Neural progenitor cell (in vitro differentiated cells): Measurements from ENCODE around the gene CRY1. TPM values are rescaled to one million over a fixed set of nuclear protein-coding genes. Genes with fewer than 3 reads are reported as not detected.

Experiments used
- DNase-seq: peaks from one replicate; pipeline ENCODE4 v3.0.0-alpha.2; 2016; ENCODE audit warnings: low spot score
- H2AFZ ChIP-seq: fragments of 200-600 bp; sonication (generic); replicated peaks from 2 replicates; pipeline ENCODE4 v1.6.1; 2016; ENCODE audit warnings: antibody characterized with exemption
- H3F3A ChIP-seq: fragments of 200-600 bp; sonication (generic); 2 replicates; pipeline ENCODE4 v1.6.1; 2016; ENCODE audit warnings: antibody characterized with exemption, low read depth
- H3K27ac ChIP-seq: fragments of 200-600 bp; sonication (generic); 2 replicates; pipeline ENCODE4 v1.5.1; 2016; ENCODE audit warnings: mild to moderate bottlenecking
- H3K27me3 ChIP-seq: fragments of 200-600 bp; sonication (generic); 2 replicates; pipeline ENCODE4 v1.6.1; 2016; ENCODE audit warnings: mild to moderate bottlenecking, moderate library complexity
- H3K36me3 ChIP-seq: fragments of 200-600 bp; sonication (generic); 2 replicates; pipeline ENCODE4 v1.5.1; 2016
- H3K4me1 ChIP-seq: fragments of 200-600 bp; sonication (generic); 2 replicates; pipeline ENCODE4 v1.6.1; 2016; ENCODE audit warnings: mixed run types
- H3K4me2 ChIP-seq: fragments of 200-600 bp; sonication (generic); 2 replicates; pipeline ENCODE4 v1.6.1; 2016
- H3K4me3 ChIP-seq: fragments of 200-600 bp; sonication (generic); 2 replicates; pipeline ENCODE4 v1.5.1; 2016
- H3K79me2 ChIP-seq: fragments of 200-600 bp; sonication (generic); 2 replicates; pipeline ENCODE4 v1.6.1; 2016; ENCODE audit warnings: low read depth
- H3K9ac ChIP-seq: fragments of 200-600 bp; sonication (generic); 2 replicates; pipeline ENCODE4 v1.6.1; 2016
- H3K9me3 ChIP-seq: fragments of 200-600 bp; sonication (generic); 2 replicates; pipeline ENCODE4 v1.5.1; 2016; ENCODE audit warnings: low read depth
- H4K20me1 ChIP-seq: fragments of 200-600 bp; sonication (generic); 2 replicates; pipeline ENCODE4 v1.6.1; 2016; ENCODE audit warnings: low read depth
- H3K27ac Mint-ChIP-seq: 3 replicates; pipeline ENCODE4 v1.8.0; 2021; ENCODE audit warnings: mixed read lengths
- H3K27me3 Mint-ChIP-seq: 2 replicates; pipeline ENCODE4 v1.8.0; 2022; ENCODE audit warnings: low read depth, mild to moderate bottlenecking, inconsistent platforms, moderate library complexity, mixed read lengths; ENCODE audit not compliant: insufficient read depth
- H3K36me3 Mint-ChIP-seq: 3 replicates; pipeline ENCODE4 v1.8.0; 2021; ENCODE audit warnings: mixed read lengths
- H3K4me1 Mint-ChIP-seq: 3 replicates; pipeline ENCODE4 v1.8.0; 2021; ENCODE audit warnings: mixed read lengths
- H3K4me3 Mint-ChIP-seq: 3 replicates; pipeline ENCODE4 v1.8.0; 2021; ENCODE audit warnings: mild to moderate bottlenecking, moderate library complexity, mixed read lengths
- H3K9me3 Mint-ChIP-seq: 3 replicates; pipeline ENCODE4 v1.8.0; 2020; ENCODE audit warnings: mixed read lengths
- CTCF ChIP-seq: fragments of 200-600 bp; sonication (generic); IDR thresholded peaks from 2 replicates; pipeline ENCODE4 v1.5.1; 2017; ENCODE audit warnings: antibody characterized with exemption, mild to moderate bottlenecking
- EZH2 ChIP-seq: fragments of 200-600 bp; sonication (generic); IDR thresholded peaks from 2 replicates; pipeline ENCODE4 v1.6.1; 2017; ENCODE audit warnings: antibody characterized with exemption, mild to moderate bottlenecking, moderate library complexity
- EZH2phosphoT487 ChIP-seq: fragments of 200-600 bp; sonication (generic); IDR thresholded peaks from 2 replicates; pipeline ENCODE4 v1.6.1; 2017; ENCODE audit warnings: antibody characterized with exemption
- total RNA-seq: library from RNA; depleted of rRNA; stranded (reverse); fragments of >200 nt; gene quantifications from 2 replicates; pipeline ENCODE4 v1.2.3, GENCODE V29; 2015; ENCODE audit warnings: low replicate concordance

The CRY1 gene
- total RNA-seq, 1 donor from 2014 or later = 51.3 TPM

GRCh38 chr12:106960443-106960842, 132.9 kb downstream of the CRY1 start:
- Mint-ChIP-seq H3K27ac (no peak overlapping the region), H3K9me3 (no peaks in the 10 kb centered on the region), H3K36me3 (peaks cover 3% of the 10 kb centered on the region), H3K4me1 (peaks cover 17% of the 10 kb centered on the region), H3K27me3 (no peaks in the 10 kb centered on the region), H3K4me3 (no peak overlapping the region)
- H3K9me3 ChIP-seq = no peaks in the 10 kb centered on the region
- H3K36me3 ChIP-seq = no peaks in the 10 kb centered on the region
- H3K4me2 ChIP-seq = no peak overlapping the region
- DNase-seq = no peak
- no peaks in the 10 kb centered on the region for H3K4me1 ChIP-seq
- peaks cover 23% of the 10 kb centered on the region for H4K20me1 ChIP-seq
- no peaks in the 10 kb centered on the region for H3K27me3 ChIP-seq
- H2AFZ ChIP-seq = no peak overlapping the region
- no peak overlapping the region for H3K27ac ChIP-seq
- H3K79me2 ChIP-seq = peaks cover 54% of the 10 kb centered on the region
- H3F3A ChIP-seq = peaks cover 12% of the 10 kb centered on the region
- no peak overlapping the region for H3K9ac ChIP-seq
- H3K4me3 ChIP-seq = no peak overlapping the region
- TF ChIP-seq EZH2 (no peak), CTCF (no peak), EZH2phosphoT487 (no peak)

DNA sequence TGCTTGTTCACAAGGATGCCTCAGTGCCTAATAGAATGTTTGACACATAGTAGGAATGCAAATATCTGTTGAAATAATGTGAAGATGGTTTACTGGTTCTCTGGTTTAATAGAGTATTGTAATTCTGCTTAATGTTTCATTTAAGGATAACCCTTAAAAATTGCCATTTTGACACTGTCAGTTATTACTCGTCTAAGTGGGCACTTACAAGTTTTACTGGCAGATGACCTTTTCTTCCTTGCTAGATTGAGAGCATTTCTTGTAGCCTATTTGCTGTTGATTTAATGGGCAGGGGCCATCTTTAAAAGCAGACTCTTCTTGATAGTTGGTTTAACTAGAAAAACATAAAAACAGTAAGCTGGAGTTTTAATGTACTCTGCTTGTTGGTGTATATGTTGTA, 135.8 kb downstream of the CRY1 start:
- no peak for DNase-seq
- no peak overlapping the region for H3K9ac ChIP-seq

GRCh38 chr12:106956048-106956578, 137.2 kb downstream of the CRY1 start:
- peaks cover 14% of the 10 kb centered on the region for H4K20me1 ChIP-seq
- H3K79me2 ChIP-seq = peaks cover 34% of the 10 kb centered on the region

More for the DNA sequence above, 135.8 kb downstream of the CRY1 start:
- H3K4me1 Mint-ChIP-seq = peaks cover 23% of the 10 kb centered on the region
- no peak overlapping the region for H3K27ac Mint-ChIP-seq
- peaks cover 20% of the 10 kb centered on the region for H4K20me1 ChIP-seq
- H3F3A ChIP-seq = peaks cover 22% of the 10 kb centered on the region
- H3K27me3 ChIP-seq = peaks cover 9% of the 10 kb centered on the region
- peak overlapping the region; percentile 81 for H3K4me3 ChIP-seq
- H2AFZ ChIP-seq = no peak overlapping the region
- H3K9me3 Mint-ChIP-seq = peaks cover 4% of the 10 kb centered on the region
- H3K36me3 Mint-ChIP-seq = no peaks in the 10 kb centered on the region
- no peaks in the 10 kb centered on the region for H3K36me3 ChIP-seq
- no peaks in the 10 kb centered on the region for H3K27me3 Mint-ChIP-seq
- peak overlapping the region; percentile 90 for H3K4me2 ChIP-seq
- H3K4me1 ChIP-seq = no peaks in the 10 kb centered on the region
- no peak overlapping the region for H3K27ac ChIP-seq
- TF ChIP-seq CTCF (no peak), EZH2phosphoT487 (no peak), EZH2 (no peak)
- peak overlapping the region; percentile 100 for H3K4me3 Mint-ChIP-seq
- peaks cover 45% of the 10 kb centered on the region for H3K79me2 ChIP-seq
- H3K9me3 ChIP-seq = no peaks in the 10 kb centered on the region

More at GRCh38 chr12:106956048-106956578, 137.2 kb downstream of the CRY1 start:
- H3K4me1 ChIP-seq = no peaks in the 10 kb centered on the region
- Mint-ChIP-seq H3K4me1 (peaks cover 23% of the 10 kb centered on the region), H3K9me3 (peaks cover 7% of the 10 kb centered on the region), H3K27ac (peak overlapping the region; percentile 98), H3K27me3 (peaks cover 3% of the 10 kb centered on the region), H3K4me3 (peak overlapping the region; percentile 100), H3K36me3 (no peaks in the 10 kb centered on the region)
- H3K27ac ChIP-seq = peak overlapping the region; percentile 91
- peaks cover 9% of the 10 kb centered on the region for H3K27me3 ChIP-seq
- H3K36me3 ChIP-seq = no peaks in the 10 kb centered on the region
- H3K9me3 ChIP-seq = no peaks in the 10 kb centered on the region
- H3K9ac ChIP-seq = peak overlapping the region; percentile 59
- H2AFZ ChIP-seq = peak overlapping the region; percentile 70
- DNase-seq = no peak
- TF ChIP-seq EZH2 (no peak), EZH2phosphoT487 (no peak), CTCF (peak; percentile 50)
- peak overlapping the region; percentile 90 for H3K4me2 ChIP-seq
- peaks cover 22% of the 10 kb centered on the region for H3F3A ChIP-seq
- H3K4me3 ChIP-seq = peak overlapping the region; percentile 81
